ENCODE data around the gene ZNF652.

The ZNF652 gene

GRCh38 chr17:49407981-49408501 lies 46.0 kb upstream of the ZNF652 start:
- ATAC-seq, result peak; percentile 95
- TF ChIP-seq TCF4 (CRISPR knock-in tag; IDR thresholded peaks at IDR 0.05; ENCODE audit: borderline replicate concordance), result no peak
- no peak for TF ChIP-seq ZNF565 (CRISPR knock-in tag; conservative IDR thresholded peaks at IDR 0.05; ENCODE audit: low read depth)
- no peak for TF ChIP-seq ESRRG (CRISPR knock-in tag; IDR thresholded peaks at IDR 0.05)
- TF ChIP-seq SNAI2 (CRISPR knock-in tag; IDR thresholded peaks at IDR 0.05), result no peak
- TF ChIP-seq ZFP30 (CRISPR knock-in tag; IDR thresholded peaks at IDR 0.05), result no peak

DNA sequence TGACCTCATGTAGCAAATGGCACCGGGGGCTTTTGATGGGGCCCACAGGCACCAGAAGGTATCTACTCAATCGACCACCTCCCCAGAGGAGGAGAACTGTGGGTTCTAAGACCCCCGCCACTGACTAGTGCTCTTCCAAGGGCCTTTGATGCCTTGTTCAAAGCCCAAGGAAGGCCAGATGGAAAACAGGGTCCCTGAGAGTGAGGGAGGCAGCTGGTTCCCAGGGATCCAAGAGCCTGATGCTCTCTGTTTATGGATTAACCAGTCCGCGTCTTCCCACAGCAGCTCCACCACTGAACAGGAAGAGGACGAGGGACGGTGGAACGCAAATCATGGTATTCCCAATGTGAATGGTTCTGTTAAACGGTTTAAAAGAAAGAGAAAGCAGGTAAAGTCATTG lies 45.0 kb upstream of the ZNF652 start:
- no peak for ATAC-seq
- TF ChIP-seq BACH2 (CRISPR knock-in tag; IDR thresholded peaks at IDR 0.05; ENCODE audit: borderline replicate concordance), result no peak
- TF ChIP-seq, protein P1, sequence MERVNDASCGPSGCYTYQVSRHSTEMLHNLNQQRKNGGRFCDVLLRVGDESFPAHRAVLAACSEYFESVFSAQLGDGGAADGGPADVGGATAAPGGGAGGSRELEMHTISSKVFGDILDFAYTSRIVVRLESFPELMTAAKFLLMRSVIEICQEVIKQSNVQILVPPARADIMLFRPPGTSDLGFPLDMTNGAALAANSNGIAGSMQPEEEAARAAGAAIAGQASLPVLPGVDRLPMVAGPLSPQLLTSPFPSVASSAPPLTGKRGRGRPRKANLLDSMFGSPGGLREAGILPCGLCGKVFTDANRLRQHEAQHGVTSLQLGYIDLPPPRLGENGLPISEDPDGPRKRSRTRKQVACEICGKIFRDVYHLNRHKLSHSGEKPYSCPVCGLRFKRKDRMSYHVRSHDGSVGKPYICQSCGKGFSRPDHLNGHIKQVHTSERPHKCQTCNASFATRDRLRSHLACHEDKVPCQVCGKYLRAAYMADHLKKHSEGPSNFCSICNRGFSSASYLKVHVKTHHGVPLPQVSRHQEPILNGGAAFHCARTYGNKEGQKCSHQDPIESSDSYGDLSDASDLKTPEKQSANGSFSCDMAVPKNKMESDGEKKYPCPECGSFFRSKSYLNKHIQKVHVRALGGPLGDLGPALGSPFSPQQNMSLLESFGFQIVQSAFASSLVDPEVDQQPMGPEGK (CRISPR knock-in tag; IDR thresholded peaks at IDR 0.05; ENCODE audit: borderline replicate concordance), result no peak
- TF ChIP-seq OSR1 (CRISPR knock-in tag; IDR thresholded peaks at IDR 0.05), result no peak
- no peak for TF ChIP-seq ZFP30 (CRISPR knock-in tag; IDR thresholded peaks at IDR 0.05)
- no peak for TF ChIP-seq ZNF565 (CRISPR knock-in tag; conservative IDR thresholded peaks at IDR 0.05; ENCODE audit: low read depth)

- no peak for ATAC-seq
- no peak for TF ChIP-seq CREB5 (CRISPR knock-in tag; IDR thresholded peaks at IDR 0.05; ENCODE audit: low read depth)
- no peak for TF ChIP-seq TOX (CRISPR knock-in tag; IDR thresholded peaks at IDR 0.05; ENCODE audit: borderline replicate concordance)
These were observed 44.5 kb upstream of the ZNF652 start for GRCh38 chr17:49406421-49407061.

GRCh38 chr17:49404906-49405305 lies 42.9 kb upstream of the ZNF652 start:
- TF ChIP-seq, protein P2, sequence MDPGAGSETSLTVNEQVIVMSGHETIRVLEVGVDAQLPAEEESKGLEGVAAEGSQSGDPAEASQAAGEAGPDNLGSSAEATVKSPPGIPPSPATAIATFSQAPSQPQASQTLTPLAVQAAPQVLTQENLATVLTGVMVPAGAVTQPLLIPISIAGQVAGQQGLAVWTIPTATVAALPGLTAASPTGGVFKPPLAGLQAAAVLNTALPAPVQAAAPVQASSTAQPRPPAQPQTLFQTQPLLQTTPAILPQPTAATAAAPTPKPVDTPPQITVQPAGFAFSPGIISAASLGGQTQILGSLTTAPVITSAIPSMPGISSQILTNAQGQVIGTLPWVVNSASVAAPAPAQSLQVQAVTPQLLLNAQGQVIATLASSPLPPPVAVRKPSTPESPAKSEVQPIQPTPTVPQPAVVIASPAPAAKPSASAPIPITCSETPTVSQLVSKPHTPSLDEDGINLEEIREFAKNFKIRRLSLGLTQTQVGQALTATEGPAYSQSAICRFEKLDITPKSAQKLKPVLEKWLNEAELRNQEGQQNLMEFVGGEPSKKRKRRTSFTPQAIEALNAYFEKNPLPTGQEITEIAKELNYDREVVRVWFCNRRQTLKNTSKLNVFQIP (CRISPR knock-in tag; IDR thresholded peaks at IDR 0.05; ENCODE audit: borderline replicate concordance, low read depth), result no peak
- TF ChIP-seq TSHZ2 (CRISPR knock-in tag; IDR thresholded peaks at IDR 0.05) (no peak), PPARA (CRISPR knock-in tag; IDR thresholded peaks at IDR 0.05; ENCODE audit: borderline replicate concordance) (no peak), ZNF70 (CRISPR knock-in tag; IDR thresholded peaks at IDR 0.05) (no peak), ZFP3 (CRISPR knock-in tag; IDR thresholded peaks at IDR 0.05) (no peak), BACH2 (CRISPR knock-in tag; IDR thresholded peaks at IDR 0.05; ENCODE audit: borderline replicate concordance) (no peak), ZFP30 (CRISPR knock-in tag; IDR thresholded peaks at IDR 0.05) (no peak), ZNF8 (CRISPR knock-in tag; IDR thresholded peaks at IDR 0.05) (no peak), SNAI2 (CRISPR knock-in tag; IDR thresholded peaks at IDR 0.05) (no peak), TCF4 (CRISPR knock-in tag; IDR thresholded peaks at IDR 0.05; ENCODE audit: borderline replicate concordance) (no peak), ISL1 (CRISPR knock-in tag; IDR thresholded peaks at IDR 0.05) (no peak), ESRRG (CRISPR knock-in tag; IDR thresholded peaks at IDR 0.05) (no peak)
- no peak for ATAC-seq

- TF ChIP-seq ZFP3 (CRISPR knock-in tag; IDR thresholded peaks at IDR 0.05), result no peak
- TF ChIP-seq ISL1 (CRISPR knock-in tag; IDR thresholded peaks at IDR 0.05), result no peak
- TF ChIP-seq ZC3H10 (CRISPR knock-in tag; IDR thresholded peaks at IDR 0.05), result no peak
- TF ChIP-seq TCF4 (CRISPR knock-in tag; IDR thresholded peaks at IDR 0.05; ENCODE audit: borderline replicate concordance), result no peak
- no peak for TF ChIP-seq ZNF8 (CRISPR knock-in tag; IDR thresholded peaks at IDR 0.05)
- TF ChIP-seq ZNF565 (CRISPR knock-in tag; conservative IDR thresholded peaks at IDR 0.05; ENCODE audit: low read depth), result no peak
- no peak for TF ChIP-seq ARNTL (CRISPR knock-in tag; IDR thresholded peaks at IDR 0.05; ENCODE audit: borderline replicate concordance, low read depth)
- no peak for TF ChIP-seq BACH2 (CRISPR knock-in tag; IDR thresholded peaks at IDR 0.05; ENCODE audit: borderline replicate concordance)
- TF ChIP-seq, protein P3, sequence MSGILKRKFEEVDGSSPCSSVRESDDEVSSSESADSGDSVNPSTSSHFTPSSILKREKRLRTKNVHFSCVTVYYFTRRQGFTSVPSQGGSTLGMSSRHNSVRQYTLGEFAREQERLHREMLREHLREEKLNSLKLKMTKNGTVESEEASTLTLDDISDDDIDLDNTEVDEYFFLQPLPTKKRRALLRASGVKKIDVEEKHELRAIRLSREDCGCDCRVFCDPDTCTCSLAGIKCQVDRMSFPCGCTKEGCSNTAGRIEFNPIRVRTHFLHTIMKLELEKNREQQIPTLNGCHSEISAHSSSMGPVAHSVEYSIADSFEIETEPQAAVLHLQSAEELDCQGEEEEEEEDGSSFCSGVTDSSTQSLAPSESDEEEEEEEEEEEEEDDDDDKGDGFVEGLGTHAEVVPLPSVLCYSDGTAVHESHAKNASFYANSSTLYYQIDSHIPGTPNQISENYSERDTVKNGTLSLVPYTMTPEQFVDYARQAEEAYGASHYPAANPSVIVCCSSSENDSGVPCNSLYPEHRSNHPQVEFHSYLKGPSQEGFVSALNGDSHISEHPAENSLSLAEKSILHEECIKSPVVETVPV (CRISPR knock-in tag; IDR thresholded peaks at IDR 0.05), result no peak
- TF ChIP-seq TSHZ2 (CRISPR knock-in tag; IDR thresholded peaks at IDR 0.05), result no peak
- TF ChIP-seq SNAI2 (CRISPR knock-in tag; IDR thresholded peaks at IDR 0.05), result no peak
- no peak for TF ChIP-seq PPARA (CRISPR knock-in tag; IDR thresholded peaks at IDR 0.05; ENCODE audit: borderline replicate concordance)
- TF ChIP-seq TOX (CRISPR knock-in tag; IDR thresholded peaks at IDR 0.05; ENCODE audit: borderline replicate concordance), result no peak
- no peak for ATAC-seq
These were observed 42.3 kb upstream of the ZNF652 start for GRCh38 chr17:49404361-49404760.
